Measurements from ENCODE around the gene BIN1.
A peak's percentile ranks its signal among the peaks of the same experiment; 100 is the strongest.
"Not testable (repeated sequence)": the region's sequence is repeated elsewhere in the genome, so short reads cannot be mapped to it uniquely, and the experiment has no call there.

BIN1 gene

DNA sequence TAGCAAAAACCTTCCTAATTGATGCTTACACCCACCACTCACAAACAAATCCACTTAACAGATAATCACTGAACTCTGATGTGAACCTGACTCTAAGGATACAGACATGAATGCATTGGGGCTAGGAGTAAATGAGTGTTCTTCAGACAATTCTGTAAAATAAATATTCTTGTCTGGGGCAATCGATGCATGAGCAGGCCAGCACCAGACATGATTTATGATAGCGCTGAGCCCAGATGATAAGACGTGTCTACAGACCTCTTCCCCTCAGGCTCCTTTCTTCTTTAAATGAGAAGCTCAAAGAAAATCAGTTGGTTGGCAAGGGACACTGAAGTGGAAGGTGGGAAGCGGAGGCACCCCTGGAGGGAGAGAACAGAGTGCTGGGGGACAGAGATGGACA, 27.3 kb upstream of the BIN1 start:
- DNase-seq = no peak

DNA sequence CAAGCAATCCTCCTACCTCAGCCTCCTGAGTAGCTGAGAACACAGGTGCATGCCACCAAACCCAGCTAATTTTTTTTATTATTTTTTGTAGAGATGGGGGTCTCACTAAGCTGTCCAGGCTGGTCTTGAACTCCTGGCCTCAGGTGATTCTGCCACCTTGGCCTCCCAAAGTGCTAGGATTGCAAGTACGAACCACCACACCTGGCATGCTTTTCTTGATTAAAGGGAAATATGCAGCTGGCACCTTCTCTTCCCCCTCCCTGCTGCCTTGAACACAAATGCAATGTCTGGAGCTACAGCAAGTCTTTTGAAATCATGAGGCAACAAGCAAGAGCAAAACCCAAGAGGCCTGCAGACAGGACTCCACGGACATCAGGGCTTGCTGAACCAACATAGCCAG, 26.8 kb upstream of the BIN1 start:
- no peak for DNase-seq

DNA sequence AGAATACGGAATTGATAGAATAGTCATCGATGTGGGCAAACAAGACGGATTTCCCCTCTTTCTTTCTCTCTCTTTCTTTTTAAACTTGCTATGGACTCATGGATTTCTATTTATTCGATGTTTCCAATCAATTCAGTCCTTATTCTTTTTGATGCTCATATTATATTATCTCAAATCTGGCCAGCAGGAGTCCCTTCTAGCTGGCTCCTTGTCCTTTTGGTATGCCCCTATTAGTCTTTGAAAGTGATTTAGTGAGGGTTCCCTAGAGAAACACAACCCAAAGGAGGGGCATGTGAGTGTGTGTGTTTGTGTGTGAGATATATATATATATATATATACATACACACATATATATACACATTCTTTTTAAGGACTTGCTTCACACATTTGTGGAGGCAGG, 23.5 kb upstream of the BIN1 start:
- no peak for DNase-seq

DNA sequence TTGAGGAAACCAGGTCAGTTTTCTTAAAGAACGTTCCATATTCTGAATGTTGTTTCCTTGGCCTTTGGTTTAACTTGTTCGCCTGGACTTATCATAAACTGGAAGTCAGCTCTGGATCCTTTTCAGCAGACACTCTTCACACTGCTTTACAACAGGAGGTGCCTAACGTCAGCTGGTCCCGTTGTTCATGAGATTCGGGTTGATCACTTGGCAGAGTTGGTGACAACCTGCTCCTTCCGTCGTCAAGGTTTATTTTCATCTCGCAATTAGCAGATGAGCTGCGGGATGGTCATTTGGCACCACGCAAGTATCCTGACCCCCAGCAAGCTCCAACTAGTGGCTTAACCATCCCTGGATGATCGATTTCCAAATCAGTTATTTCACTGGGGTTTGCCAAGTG, 23.0 kb upstream of the BIN1 start:
- DNase-seq = no peak

DNA sequence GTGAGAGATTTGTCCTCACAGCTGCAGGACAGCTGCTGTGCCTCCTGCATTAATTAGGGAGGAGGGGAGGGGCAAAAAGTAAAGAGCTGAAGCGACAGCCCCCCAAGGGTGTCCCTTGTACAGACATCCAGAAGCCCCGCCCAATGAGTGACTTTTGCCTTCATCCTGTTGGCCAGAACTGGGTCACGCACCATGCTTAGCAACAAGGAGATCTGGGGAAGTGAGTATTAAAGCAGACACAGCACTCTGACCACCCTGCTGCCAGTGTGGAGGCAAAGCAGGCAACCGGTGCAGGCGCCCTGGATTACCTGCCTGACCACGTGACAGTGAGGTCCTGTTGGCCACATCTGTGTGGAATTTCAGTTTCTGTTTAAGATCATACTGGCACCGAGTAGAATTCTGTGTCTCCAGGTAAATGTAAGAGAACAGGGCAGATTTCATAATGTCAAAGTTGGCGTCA, 21.5 kb upstream of the BIN1 start:
- no peak for DNase-seq

DNA sequence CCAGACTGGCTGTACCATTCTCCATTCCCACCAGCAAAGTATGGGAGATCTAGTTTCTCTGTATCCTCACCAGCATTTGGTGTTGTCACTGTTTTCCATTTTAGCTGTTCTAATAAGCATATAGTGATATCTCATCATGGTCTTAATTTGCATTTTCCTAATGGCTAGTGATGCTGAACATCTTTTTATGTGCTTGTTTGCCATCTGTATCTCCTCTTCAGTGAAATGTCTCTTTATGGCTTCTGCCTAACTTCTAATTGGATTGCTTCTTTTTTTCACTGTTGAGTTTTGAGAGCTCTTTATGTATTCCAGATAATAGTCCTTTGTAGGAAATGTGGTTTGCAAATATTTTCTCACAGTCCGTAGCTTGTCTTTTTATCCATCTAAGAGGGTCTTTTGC, 18.9 kb upstream of the BIN1 start:
- DNase-seq = no peak

DNA sequence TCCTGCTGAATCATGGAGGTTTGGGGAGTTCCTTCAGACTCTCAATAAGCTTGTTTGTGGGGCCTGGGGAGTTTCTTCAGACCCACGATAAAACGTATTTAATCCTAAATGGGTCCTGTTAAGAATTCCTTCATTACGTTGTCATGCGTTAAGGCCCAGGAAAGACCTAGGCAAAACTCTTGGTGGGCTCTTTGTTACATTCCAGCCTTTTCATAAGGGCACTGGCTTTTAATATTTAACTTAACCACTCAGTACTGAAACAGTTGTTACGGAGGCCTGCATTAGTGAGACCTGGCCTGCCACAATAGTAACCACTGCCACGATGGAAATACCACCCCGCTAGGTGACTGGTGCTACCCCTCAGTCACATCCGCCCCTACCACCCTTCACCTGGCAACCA, 17.5 kb upstream of the BIN1 start:
- no peak for DNase-seq

DNA sequence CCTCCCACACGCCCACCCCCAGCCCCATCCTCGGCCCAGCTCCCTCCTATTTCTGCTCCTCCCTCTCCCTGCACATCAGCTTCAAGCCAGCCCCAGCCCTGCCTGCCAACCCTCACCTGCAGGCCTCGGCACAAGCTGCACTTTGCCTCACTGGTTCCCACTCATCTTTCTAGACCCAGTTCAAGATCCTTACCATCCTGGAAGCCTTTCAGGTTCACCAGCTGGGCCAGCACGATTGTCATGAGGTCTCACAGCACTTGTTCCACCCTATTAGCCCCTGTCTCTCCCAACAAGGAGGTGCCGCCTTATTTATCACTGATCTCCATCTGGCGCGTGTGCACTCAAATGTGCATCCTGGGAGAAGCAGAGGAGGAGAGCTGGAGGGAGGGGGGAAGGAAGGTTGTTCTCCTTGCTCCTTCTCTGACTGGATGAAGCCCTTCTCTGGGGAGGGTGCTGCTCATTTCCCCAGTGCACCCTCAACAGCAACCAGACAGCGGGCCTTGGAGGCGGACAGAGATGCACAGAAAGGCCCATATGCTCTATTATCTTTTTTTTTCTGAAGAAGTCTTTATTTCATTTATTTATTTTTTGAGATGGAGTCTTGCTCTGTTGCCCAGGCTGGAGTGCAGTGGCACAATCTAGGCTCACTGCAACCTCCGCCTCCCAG, 15.5 kb upstream of the BIN1 start:
- DNase-seq = no peak

DNA sequence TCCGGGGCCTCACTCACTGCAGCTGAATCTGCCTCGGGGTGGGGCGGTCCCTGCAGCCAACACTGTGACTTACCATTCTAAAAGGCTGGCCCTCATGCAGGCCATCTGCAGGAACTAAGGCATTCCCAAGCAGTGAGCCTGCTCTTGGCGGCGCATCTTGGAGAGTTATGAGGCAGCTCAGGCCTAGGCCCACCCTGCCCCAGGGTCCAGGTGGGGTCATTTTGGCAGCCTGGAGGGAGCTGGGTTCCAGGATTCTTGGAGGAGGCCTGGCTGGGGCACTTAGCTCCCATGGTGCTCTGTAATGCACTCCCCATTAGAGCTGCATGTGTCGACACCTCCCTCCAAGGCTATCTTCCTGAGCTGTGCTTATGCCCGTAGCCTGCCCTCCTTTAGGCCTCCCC, 14.8 kb upstream of the BIN1 start:
- no peak for DNase-seq

DNA sequence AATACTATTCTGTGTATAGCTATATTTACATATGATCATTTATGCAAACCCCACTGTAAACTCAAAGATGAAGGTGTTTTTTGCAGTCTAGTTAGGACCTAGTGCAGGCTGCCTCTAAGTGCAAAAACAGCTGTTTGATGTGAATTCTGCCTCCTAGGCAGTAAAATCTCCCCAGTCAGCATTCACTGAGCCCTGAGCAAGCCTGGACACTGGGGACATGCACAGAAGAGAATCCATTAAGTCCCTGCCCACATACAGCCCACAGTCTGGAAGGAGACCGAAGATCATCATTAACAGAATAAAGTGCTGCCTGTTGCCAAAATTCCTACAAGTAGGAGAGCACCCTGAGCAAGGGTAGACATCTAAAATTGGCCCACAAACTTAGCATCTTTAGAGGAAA, 14.4 kb upstream of the BIN1 start:
- no peak for DNase-seq

DNA sequence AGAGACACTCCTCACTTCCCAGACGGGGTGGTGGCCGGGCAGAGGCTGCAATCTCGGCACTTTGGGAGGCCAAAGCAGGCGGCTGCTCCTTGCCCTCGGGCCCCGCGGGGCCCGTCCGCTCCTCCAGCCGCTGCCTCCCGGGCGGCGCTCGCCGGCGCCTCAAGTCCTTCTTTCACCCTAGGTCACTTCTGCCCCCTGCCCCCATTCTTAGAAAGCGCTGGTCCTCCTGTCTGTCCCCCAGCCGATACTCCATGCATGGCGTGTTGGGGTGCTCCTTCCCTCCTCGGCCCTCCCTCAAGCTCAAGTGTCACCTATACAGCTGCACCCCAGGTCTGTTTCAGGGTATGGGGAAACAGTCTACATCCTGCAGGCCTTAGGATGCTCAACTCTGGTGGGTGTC, 13.5 kb upstream of the BIN1 start:
- not testable (repeated sequence) for DNase-seq

DNA sequence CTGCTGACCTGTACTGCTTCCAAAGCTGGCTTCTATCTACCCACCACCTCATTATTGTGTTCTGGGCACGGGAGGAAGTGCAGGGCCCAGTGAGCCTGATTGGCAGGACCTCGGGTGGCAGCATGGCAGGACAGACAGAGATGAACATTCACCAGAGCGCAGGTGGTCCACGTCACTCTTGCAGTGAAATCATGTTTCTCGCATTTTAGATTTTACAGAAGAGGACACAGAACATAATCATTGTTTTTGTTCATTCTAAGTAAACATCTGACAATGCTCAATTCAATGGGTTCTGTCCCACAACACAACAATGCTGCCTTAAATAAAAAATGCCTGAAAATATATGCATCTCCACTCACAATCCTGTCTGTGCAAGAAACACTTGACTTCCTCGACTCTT, 11.5 kb upstream of the BIN1 start:
- no peak for DNase-seq

DNA sequence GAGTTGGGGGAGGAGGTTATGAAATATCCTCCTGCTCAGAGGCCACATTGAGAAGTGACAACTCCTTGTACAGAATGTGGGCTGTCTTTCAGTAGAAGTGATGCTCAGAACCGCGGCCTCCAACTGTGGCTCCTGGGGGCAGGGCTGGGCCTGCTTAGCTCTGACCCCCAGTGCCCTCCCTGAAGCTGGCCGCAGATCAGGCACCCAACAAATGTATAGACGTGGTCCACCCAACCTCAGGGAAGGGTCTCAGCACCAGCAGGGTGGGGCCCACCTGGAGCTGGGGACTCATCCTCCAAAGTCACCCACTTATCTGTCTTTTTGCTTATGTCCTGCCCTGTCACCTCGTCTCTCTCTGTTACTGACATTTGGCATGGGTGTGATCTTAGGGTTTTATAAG, 11.1 kb upstream of the BIN1 start:
- no peak for DNase-seq

DNA sequence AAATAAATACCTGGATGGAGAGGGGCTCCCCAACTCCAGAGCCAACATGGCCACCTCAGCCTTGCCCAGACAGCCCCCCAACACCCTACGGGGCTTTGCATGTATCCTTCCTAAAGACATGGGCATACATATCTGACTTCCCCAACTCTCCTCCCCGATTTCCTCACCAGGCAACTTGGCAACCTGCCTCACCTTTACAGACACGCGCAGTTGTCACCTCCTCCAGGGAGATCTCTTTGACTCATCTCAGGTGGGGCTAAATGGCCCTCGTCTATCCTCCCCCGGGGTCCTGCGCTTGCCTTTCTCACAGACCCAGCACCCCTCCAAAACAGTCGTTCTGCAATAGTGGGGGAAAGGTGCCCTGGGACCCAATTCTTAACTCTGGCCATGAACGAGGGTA, 10.6 kb upstream of the BIN1 start:
- no peak for DNase-seq

DNA sequence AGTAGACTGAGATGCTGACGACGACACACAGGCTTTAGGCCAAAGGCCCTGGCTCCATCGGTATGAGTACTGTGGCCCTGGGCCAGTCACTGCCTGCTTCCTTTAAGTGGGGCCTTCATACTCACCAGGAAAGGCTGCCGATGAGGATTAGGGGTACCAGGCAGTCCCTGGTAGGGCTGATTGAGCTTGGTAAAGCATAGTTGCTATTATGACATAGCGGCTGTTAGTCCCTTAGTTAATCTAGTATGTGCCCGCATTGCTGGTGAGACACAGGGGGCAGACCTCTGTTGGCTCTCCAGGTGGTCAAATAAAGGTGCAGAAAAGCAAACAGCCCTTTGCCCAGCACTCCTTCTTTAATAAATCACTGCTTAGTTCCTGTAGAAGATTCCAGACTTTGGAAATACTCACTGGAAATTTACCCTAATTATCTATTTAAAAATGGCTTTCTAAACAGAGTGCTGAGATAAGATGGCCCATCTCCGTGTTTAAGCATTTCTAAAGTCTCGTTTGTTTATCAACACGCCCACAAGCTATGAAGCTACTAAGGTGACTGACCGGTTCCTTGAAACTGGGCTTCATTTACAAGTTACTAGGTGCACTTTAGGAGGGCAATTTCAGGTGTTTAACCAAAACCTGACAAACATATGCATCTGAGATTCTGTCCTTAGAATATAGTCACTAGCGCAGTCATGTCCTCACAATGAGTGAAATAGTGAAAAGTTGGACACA, 8.7 kb upstream of the BIN1 start:
- DNase-seq = no peak

DNA sequence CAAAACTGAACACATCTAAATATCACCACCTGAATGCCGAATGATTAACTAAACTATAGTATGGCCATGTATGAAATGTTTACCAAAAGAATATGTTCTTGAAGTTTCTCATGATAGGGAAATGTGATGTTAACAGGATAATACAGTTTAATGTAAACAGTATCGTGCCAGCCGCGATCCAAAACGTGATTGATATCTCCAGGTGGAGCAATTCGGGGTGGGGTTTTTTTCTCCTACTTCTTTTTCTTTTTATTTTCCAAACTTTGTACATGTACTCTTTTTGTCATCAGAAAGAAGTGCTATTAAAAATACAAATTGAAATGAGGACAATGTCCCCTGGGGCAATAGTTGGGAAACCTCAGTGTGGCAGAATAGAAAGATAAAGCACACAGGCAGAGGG, 4.0 kb upstream of the BIN1 start:
- no peak for DNase-seq

DNA sequence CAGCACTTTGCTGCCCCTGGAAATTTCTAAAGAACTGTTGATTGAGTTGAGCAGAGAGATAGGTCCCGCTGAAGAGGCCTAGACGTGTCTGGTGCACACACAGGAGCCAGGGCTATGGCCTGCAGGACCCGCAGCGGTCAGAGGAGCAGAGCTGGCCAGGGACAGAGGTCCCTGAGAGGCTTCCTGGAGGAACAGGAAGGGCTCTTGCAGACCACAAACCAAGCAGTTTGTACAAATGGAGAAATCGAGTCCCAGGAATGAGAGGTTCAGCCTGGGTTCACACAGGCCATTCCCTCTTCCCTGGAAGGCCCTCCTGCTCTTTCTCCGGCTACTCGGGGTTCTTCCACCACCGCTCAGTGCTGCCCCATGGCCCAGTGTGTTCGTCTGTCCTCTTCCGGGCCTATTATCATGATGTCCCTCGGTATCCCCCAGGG, 1.2 kb upstream of the BIN1 start:
- DNase-seq = no peak

DNA sequence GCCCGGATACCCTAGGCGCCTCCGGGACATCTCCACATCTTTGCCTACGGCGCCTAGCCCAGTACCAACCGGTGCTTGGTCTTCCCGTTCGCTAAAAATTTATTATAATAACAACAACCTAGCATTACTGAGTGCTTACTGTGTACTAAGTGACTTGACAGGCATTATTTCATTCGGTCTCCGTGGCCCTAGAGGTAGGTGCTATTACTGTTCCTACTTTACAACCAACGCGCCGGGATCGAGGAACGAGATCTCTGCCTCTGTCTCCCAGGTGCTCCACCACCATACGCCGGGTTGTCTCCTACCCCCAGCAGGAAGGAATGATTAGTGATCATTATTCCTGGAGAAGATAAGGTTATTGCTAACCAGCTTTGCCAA, 657 bp upstream of the BIN1 start:
- DNase-seq = peak; percentile 9

DNA sequence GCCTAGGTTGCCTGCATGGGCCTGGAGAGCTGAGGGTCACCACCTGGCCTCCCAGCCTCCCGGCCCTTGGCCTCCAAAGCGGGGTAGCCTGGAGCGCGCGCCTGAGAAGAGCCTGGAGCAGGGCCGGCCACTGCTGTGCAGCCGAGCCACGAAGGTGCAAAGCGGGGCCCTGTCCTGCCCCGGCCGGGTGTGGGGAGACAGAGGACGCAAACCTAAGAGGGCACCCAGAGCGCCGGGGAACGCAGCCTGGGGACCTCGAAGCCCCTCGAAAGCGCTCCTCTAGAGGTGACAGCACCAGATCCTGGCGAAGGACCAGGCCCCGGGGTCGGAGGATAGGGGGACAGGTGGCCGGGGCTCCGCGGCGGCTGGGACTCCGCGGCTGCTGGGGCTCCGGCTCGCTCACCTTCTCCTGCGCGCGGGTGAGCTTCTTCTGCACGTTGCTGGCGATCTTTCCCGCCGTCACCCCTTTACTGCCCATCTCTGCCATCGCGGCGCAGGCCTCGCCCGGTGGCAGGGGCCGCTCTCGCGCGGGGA, 430 bp downstream of the BIN1 start:
- no peak for DNase-seq

DNA sequence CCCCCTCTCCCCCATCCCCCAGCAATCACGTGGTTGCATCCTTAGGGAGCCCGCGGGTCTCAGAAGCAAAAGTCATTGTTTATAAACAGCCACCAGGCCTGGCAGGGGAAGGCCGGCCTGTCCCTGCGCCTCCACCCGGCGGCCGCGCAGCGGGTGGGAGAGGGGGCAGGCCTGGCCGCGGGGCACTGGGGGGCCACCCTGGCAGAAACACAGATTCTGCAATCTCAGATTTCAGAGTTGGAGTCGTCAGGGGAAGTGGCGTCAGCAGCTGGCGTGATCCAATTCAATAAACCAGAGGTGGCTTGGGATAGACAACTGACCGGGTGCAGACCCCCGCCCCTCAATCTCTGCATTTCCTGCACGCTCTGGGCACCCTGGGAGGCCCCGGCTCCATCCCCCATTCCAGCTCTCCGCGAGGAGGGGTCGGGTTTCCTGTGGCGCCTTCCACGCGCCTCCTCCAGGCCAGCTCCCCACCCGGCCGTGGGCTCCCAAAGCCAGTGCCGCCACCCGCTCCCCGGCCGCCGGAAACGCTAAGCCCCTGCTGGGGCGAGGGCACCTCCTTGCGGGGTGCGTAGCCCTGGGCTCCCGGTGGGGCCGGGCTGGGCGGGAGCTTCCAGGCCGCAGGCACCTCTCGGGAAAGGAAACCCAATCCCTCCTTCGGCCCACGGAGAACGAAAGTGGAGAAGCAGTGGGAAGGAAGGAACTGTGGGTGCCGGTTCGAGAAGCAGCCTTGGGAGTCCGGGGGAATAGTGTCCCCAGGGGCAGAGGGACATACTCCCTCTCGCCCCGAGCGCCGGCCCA, 1.1 kb downstream of the BIN1 start:
- no peak for DNase-seq

DNA sequence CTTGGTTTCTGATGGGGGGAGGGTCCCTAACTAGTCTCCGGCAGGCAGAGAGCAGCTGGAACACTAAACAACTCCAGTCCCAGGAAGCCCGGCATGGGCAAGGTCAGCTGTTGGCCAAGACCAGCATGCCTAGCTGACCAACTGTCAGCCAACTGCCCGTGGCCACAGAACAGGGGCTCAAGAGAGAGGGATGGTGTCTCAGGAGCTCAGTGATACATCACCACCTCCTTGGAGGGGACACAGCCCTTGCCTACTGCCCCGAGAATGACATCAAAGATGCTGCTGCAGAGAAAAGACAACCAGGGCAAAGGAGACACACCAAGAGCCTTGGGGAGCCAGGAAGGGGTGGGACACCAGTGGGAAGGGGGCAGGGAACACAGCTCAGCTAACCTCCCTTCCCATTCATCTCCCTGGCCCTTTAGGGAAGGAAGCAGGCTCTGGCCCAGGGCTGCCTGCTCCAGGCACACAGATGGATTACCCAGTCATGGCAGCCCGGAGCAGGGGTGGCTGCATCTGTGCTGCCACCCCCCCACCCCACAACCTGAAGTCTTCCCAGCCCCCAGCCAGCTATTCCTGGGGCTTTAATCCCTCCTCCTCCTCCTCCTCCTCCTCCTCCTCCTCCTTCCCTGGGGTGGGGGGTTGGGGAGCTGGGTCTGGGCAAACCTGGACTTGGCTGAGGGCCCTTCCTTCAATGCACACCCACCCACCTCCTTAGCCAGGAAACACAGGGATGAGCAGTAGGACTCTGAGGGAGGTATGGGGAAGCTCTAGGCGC, 1.9 kb downstream of the BIN1 start:
- DNase-seq = no peak

DNA sequence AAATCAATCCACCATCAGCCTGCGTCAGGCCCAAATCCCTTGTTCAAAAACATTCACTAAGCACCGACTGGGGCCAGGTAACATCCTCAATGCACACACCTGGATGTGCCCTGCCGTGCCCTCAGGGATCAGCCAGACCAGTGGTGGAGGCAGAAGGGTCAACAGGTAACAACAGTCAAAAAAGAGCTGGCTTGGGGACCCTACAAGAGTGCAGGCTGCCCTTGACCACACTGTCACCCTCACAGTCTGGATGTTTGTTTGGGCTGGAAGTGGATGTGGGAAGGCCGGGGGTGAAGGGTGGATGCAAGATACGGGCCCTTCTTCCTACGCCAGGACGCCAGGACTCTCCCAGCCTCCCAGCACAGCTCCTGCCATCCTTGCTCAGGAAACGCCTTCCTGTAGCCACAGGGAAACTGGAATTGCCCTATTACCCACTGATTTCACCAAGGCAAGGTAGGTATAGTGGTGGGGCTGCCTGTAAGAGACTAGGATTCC, 2.7 kb downstream of the BIN1 start:
- no peak for DNase-seq

All from CD4-positive, alpha-beta T cell treated with Interleukin-12 subunit alpha and Interleukin-12 subunit beta, for 1 hour (primary cell).